C4-2B (cell line): ENCODE data around the gene RASSF7.

Experiments used
- CTCF ChIP-seq: fragments of 450-650 bp; conservative IDR thresholded peaks from 2 replicates; pipeline ENCODE4 v1.5.1; 2017; ENCODE audit warnings: mild to moderate bottlenecking
- ZFX ChIP-seq: fragments of 450-650 bp; IDR thresholded peaks from 2 replicates; pipeline ENCODE4 v1.6.1; 2017

GRCh38 chr11:611001-611996 lies 50.5 kb downstream of the RASSF7 start:
- no peak for TF ChIP-seq CTCF
- no peak for TF ChIP-seq ZFX
